ENCODE results near the gene ATP8B3.

The ATP8B3 gene

GRCh38 chr19:1823539-1824251 lies 11.6 kb upstream of the ATP8B3 start:
- Histone ChIP-seq H3K36me3 (ENCODE audit: control insufficient read depth, insufficient read depth, low read length) (peaks cover 2% of the 10 kb centered on the region), H2BK120ac (ENCODE audit: low read depth, low read length) (no peak overlapping the region), H3K27me3 (ENCODE audit: insufficient read depth, low read length, poor library complexity) (no peaks in the 10 kb centered on the region), H3K23ac (ENCODE audit: low read length) (no peak overlapping the region), H3K9ac (ENCODE audit: low read length) (no peak overlapping the region), H2AK5ac (ENCODE audit: low read length) (no peak overlapping the region), H3K4ac (ENCODE audit: low read depth, low read length) (no peak overlapping the region), H3K4me1 (ENCODE audit: control insufficient read depth, low read depth, low read length) (no peaks in the 10 kb centered on the region), H4K8ac (ENCODE audit: low read depth, low read length) (no peak overlapping the region), H3K4me2 (ENCODE audit: low read length) (no peak overlapping the region), H3K27ac (ENCODE audit: low read depth, low read length) (no peak overlapping the region), H3K18ac (ENCODE audit: low read length) (no peak overlapping the region), H3K79me2 (ENCODE audit: control insufficient read depth, insufficient read depth, low read length) (no peaks in the 10 kb centered on the region), H3K4me3 (ENCODE audit: low read length) (no peak overlapping the region), H3K56ac (ENCODE audit: low read length) (no peak overlapping the region), H3K79me1 (ENCODE audit: low read length) (peaks cover 2% of the 10 kb centered on the region), H2BK5ac (ENCODE audit: low read length) (no peak overlapping the region), H2BK15ac (replicated peaks; ENCODE audit: low read depth) (no peak overlapping the region), H4K5ac (ENCODE audit: low read length) (no peak overlapping the region)
- DNase-seq: peak; percentile 39
- WGBS (ENCODE audit: extremely low coverage, insufficient coverage, low lambda C conversion rate): no CpG with 5 or more reads among the region's 36 CpGs

GRCh38 chr19:1823020-1823419 lies 10.9 kb upstream of the ATP8B3 start:
- no peak overlapping the region for H3K18ac ChIP-seq (ENCODE audit: low read length)
- H3K4me1 ChIP-seq (ENCODE audit: control insufficient read depth, low read depth, low read length): no peaks in the 10 kb centered on the region
- H3K27me3 ChIP-seq (ENCODE audit: insufficient read depth, low read length, poor library complexity): no peaks in the 10 kb centered on the region

GRCh38 chr19:1822210-1822609 lies 10.1 kb upstream of the ATP8B3 start:
- H4K5ac ChIP-seq (ENCODE audit: low read length): no peak overlapping the region
- no peak overlapping the region for H3K27ac ChIP-seq (ENCODE audit: low read depth, low read length)
- peaks cover 2% of the 10 kb centered on the region for H3K36me3 ChIP-seq (ENCODE audit: control insufficient read depth, insufficient read depth, low read length)
- no peaks in the 10 kb centered on the region for H3K79me2 ChIP-seq (ENCODE audit: control insufficient read depth, insufficient read depth, low read length)
- DNase-seq: no peak
- no peak overlapping the region for H3K56ac ChIP-seq (ENCODE audit: low read length)
- no peak overlapping the region for H2AK5ac ChIP-seq (ENCODE audit: low read length)
- no peak overlapping the region for H3K4me3 ChIP-seq (ENCODE audit: low read length)
- H3K4me2 ChIP-seq (ENCODE audit: low read length): no peak overlapping the region
- H2BK5ac ChIP-seq (ENCODE audit: low read length): no peak overlapping the region
- no peaks in the 10 kb centered on the region for H3K27me3 ChIP-seq (ENCODE audit: insufficient read depth, low read length, poor library complexity)
- no peak overlapping the region for H2BK15ac ChIP-seq (replicated peaks; ENCODE audit: low read depth)
- H3K23ac ChIP-seq (ENCODE audit: low read length): no peak overlapping the region
- peaks cover 2% of the 10 kb centered on the region for H3K79me1 ChIP-seq (ENCODE audit: low read length)
- no peak overlapping the region for H4K8ac ChIP-seq (ENCODE audit: low read depth, low read length)
- no CpG with 5 or more reads among the region's 19 CpGs for WGBS (ENCODE audit: extremely low coverage, insufficient coverage, low lambda C conversion rate)
- no peak overlapping the region for H3K18ac ChIP-seq (ENCODE audit: low read length)
- H3K4ac ChIP-seq (ENCODE audit: low read depth, low read length): no peak overlapping the region
- no peaks in the 10 kb centered on the region for H3K4me1 ChIP-seq (ENCODE audit: control insufficient read depth, low read depth, low read length)
- H3K9ac ChIP-seq (ENCODE audit: low read length): no peak overlapping the region
- H2BK120ac ChIP-seq (ENCODE audit: low read depth, low read length): no peak overlapping the region

More at GRCh38 chr19:1823020-1823419, 10.9 kb upstream of the ATP8B3 start:
- Histone ChIP-seq H3K4me3 (ENCODE audit: low read length) (no peak overlapping the region), H3K4me2 (ENCODE audit: low read length) (no peak overlapping the region), H3K4ac (ENCODE audit: low read depth, low read length) (no peak overlapping the region), H3K79me1 (ENCODE audit: low read length) (peaks cover 2% of the 10 kb centered on the region), H4K8ac (ENCODE audit: low read depth, low read length) (no peak overlapping the region), H4K5ac (ENCODE audit: low read length) (no peak overlapping the region), H3K36me3 (ENCODE audit: control insufficient read depth, insufficient read depth, low read length) (peaks cover 2% of the 10 kb centered on the region), H3K27ac (ENCODE audit: low read depth, low read length) (no peak overlapping the region), H2AK5ac (ENCODE audit: low read length) (no peak overlapping the region), H2BK15ac (replicated peaks; ENCODE audit: low read depth) (no peak overlapping the region), H2BK5ac (ENCODE audit: low read length) (no peak overlapping the region), H2BK120ac (ENCODE audit: low read depth, low read length) (no peak overlapping the region), H3K23ac (ENCODE audit: low read length) (no peak overlapping the region), H3K79me2 (ENCODE audit: control insufficient read depth, insufficient read depth, low read length) (no peaks in the 10 kb centered on the region), H3K9ac (ENCODE audit: low read length) (no peak overlapping the region), H3K56ac (ENCODE audit: low read length) (no peak overlapping the region)
- no CpG with 5 or more reads among the region's 8 CpGs for WGBS (ENCODE audit: extremely low coverage, insufficient coverage, low lambda C conversion rate)
- DNase-seq: no peak

GRCh38 chr19:1819341-1820255 lies 7.5 kb upstream of the ATP8B3 start:
- H3K79me2 ChIP-seq (ENCODE audit: control insufficient read depth, insufficient read depth, low read length): no peaks in the 10 kb centered on the region
- WGBS (ENCODE audit: extremely low coverage, insufficient coverage, low lambda C conversion rate): no CpG with 5 or more reads among the region's 43 CpGs
- no peak overlapping the region for H2BK15ac ChIP-seq (replicated peaks; ENCODE audit: low read depth)
- H2BK120ac ChIP-seq (ENCODE audit: low read depth, low read length): no peak overlapping the region
- H4K8ac ChIP-seq (ENCODE audit: low read depth, low read length): no peak overlapping the region
- H2BK5ac ChIP-seq (ENCODE audit: low read length): no peak overlapping the region
- H3K23ac ChIP-seq (ENCODE audit: low read length): no peak overlapping the region
- H3K4me1 ChIP-seq (ENCODE audit: control insufficient read depth, low read depth, low read length): no peaks in the 10 kb centered on the region
- no peak overlapping the region for H3K4me3 ChIP-seq (ENCODE audit: low read length)
- no peak overlapping the region for H3K18ac ChIP-seq (ENCODE audit: low read length)
- no peak overlapping the region for H3K56ac ChIP-seq (ENCODE audit: low read length)
- no peak overlapping the region for H3K27ac ChIP-seq (ENCODE audit: low read depth, low read length)
- H3K4ac ChIP-seq (ENCODE audit: low read depth, low read length): no peak overlapping the region
- H4K5ac ChIP-seq (ENCODE audit: low read length): no peak overlapping the region
- no peaks in the 10 kb centered on the region for H3K79me1 ChIP-seq (ENCODE audit: low read length)
- DNase-seq: no peak
- H3K9ac ChIP-seq (ENCODE audit: low read length): no peak overlapping the region
- H2AK5ac ChIP-seq (ENCODE audit: low read length): no peak overlapping the region
- peaks cover 9% of the 10 kb centered on the region for H3K36me3 ChIP-seq (ENCODE audit: control insufficient read depth, insufficient read depth, low read length)
- no peaks in the 10 kb centered on the region for H3K27me3 ChIP-seq (ENCODE audit: insufficient read depth, low read length, poor library complexity)
- no peak overlapping the region for H3K4me2 ChIP-seq (ENCODE audit: low read length)

GRCh38 chr19:1818549-1819195 lies 6.6 kb upstream of the ATP8B3 start:
- no peak overlapping the region for H3K18ac ChIP-seq (ENCODE audit: low read length)
- WGBS (ENCODE audit: extremely low coverage, insufficient coverage, low lambda C conversion rate): no CpG with 5 or more reads among the region's 33 CpGs
- no peaks in the 10 kb centered on the region for H3K79me2 ChIP-seq (ENCODE audit: control insufficient read depth, insufficient read depth, low read length)
- H4K8ac ChIP-seq (ENCODE audit: low read depth, low read length): no peak overlapping the region
- H2BK5ac ChIP-seq (ENCODE audit: low read length): no peak overlapping the region
- no peak overlapping the region for H2BK15ac ChIP-seq (replicated peaks; ENCODE audit: low read depth)
- no peak overlapping the region for H3K4me2 ChIP-seq (ENCODE audit: low read length)
- H3K4me3 ChIP-seq (ENCODE audit: low read length): no peak overlapping the region
- DNase-seq: no peak
- H3K79me1 ChIP-seq (ENCODE audit: low read length): no peaks in the 10 kb centered on the region
- no peak overlapping the region for H3K9ac ChIP-seq (ENCODE audit: low read length)
- no peak overlapping the region for H2AK5ac ChIP-seq (ENCODE audit: low read length)
- no peak overlapping the region for H3K56ac ChIP-seq (ENCODE audit: low read length)
- H3K36me3 ChIP-seq (ENCODE audit: control insufficient read depth, insufficient read depth, low read length): peaks cover 9% of the 10 kb centered on the region
- H3K27me3 ChIP-seq (ENCODE audit: insufficient read depth, low read length, poor library complexity): no peaks in the 10 kb centered on the region
- H4K5ac ChIP-seq (ENCODE audit: low read length): no peak overlapping the region
- H3K4me1 ChIP-seq (ENCODE audit: control insufficient read depth, low read depth, low read length): no peaks in the 10 kb centered on the region
- H2BK120ac ChIP-seq (ENCODE audit: low read depth, low read length): no peak overlapping the region
- no peak overlapping the region for H3K23ac ChIP-seq (ENCODE audit: low read length)
- no peak overlapping the region for H3K27ac ChIP-seq (ENCODE audit: low read depth, low read length)
- H3K4ac ChIP-seq (ENCODE audit: low read depth, low read length): no peak overlapping the region
